GM21423 (cell line): Measurements from ENCODE around the gene CCNQ.

ENCODE experiments used
- ATAC-seq: cut with Tn5 transposase; IDR thresholded peaks from one replicate; pipeline ENCODE4 v1.9.1; 2021; ENCODE audit warnings: mild to moderate bottlenecking, moderate library complexity; ENCODE audit not compliant: unreplicated experiment

The CCNQ gene

DNA sequence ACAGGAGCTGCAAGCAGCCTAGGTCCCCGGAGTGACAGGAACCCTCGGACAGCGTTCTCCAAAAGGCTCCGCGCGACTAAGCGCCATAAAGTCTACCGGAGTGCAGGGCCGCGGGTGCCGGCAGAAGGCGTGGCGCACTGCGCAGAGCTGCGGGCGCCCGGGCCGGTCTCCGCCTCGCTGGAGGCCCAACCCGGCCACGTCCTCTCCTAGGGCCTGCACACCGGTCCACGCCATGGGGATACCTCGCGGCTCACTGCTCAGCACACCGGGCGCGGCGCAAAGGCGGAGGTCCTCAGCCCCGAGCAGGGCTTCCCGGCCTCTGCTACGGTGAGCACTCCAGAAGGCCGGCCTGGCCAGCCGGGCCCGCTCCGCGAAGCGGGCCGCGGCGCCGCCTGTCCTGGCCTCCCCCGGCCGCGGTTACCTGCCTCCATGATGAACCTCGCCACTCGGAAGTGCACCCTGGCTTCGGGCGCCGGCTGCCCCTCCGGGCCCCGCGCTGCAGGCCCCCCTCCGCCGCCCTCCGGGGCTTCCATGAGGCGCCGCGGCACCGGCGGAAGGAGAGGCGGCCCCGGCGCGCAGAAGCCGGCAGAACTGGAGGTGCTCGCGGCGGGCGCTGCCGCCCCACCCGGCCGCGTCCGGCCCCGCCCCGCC is at the start of gene CCNQ:
CCNQ (minus strand) TSS at position 599 of the 651 bp plus-strand sequence; CDS start at position 533, 66 bp downstream.
- peak; percentile 48 for ATAC-seq

GRCh38 chrX:153647461-153648357 is 48.8 kb upstream of the CCNQ start:
- no peak for ATAC-seq

DNA sequence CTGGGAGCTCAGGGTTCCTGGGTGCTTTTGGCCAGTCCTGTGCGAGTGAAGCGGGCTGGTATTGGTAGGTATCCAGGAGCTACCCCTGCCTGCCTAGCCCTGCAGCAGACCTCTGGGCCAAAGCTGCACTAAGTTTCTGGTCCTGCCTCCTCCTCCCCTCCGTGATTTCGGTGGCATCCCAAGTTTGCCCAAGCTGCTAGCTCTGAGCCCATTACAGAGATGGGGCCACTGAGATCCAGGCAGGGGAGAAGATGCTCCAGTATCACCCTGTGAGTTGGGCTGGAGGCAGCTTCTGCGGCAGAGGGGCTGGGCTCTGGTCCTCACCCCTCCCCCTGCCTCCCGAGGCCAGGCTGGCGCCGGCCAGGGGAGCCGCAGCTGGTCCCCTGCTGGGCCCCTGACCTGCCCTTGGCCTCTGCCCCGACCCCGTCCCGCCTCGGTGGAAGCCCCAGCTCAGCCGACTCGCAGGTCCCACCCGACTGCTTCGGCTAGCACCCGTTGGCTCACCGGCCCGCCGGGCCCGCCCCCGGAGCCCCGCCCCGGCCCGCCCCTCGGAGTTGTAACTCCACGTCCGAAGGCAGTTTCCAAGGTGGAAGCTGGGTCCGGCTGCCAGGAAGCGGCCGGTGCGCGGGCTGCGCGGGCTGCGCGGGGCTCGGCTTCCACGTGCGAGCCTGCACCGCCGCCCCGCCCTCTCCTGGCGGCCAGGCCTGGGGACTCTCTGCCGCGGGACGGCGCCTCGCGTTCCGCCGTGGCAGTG is 47.9 kb upstream of the CCNQ start, which contains the start of gene DUSP9:
DUSP9 (plus strand) TSS at position 584 of the 754 bp plus-strand sequence. CDS start 751 bp downstream, outside the sequence.
- no peak for ATAC-seq

GRCh38 chrX:153645921-153646488 is 47.1 kb upstream of the CCNQ start:
- no peak for ATAC-seq

DNA sequence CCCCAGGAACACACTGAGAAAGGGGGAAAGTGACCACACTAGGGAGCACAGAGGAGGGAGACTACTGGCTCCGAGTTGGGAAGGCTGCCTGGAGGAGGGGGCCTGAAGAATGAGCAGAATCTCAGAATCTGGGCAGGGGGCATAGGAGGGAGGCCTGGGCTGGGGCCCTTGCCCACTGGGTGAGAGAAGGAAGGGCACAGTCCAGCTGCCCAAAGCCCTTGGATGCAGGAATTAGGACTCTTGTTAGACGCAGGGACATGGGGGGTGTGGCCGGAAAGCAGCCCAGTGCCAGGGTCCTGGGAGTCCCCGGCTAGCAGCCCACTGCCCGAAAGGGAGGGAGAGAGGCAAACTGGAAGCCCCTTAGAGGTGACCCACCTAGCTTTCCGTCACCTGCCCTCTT is 46.2 kb upstream of the CCNQ start:
- no peak for ATAC-seq

GRCh38 chrX:153644356-153645125 is 45.6 kb upstream of the CCNQ start:
- no peak for ATAC-seq

GRCh38 chrX:153643431-153644351 is 44.8 kb upstream of the CCNQ start:
- no peak for ATAC-seq

GRCh38 chrX:153642655-153643430 is 43.9 kb upstream of the CCNQ start:
- no peak for ATAC-seq

GRCh38 chrX:153642051-153642654 is 43.2 kb upstream of the CCNQ start:
- ATAC-seq: no peak

DNA sequence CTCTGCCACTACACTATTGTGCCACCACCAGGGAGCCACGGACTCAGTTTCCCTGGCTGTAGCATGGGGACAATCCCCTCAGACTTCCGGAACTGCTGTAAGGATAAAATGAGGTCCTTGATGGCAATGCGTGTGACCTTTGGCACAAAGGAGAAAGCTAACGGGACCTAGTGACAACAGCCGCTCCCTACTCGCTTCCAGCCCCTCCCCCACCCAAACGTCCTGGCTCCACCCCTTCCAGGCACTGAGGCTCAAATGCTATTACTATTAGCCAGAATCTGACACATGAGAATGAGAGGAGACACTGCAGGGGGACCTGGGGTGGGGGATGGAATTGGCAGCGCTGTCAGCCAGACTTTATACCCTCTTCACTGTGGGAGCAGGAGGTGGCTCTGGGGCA is 42.7 kb upstream of the CCNQ start:
- no peak for ATAC-seq

DNA sequence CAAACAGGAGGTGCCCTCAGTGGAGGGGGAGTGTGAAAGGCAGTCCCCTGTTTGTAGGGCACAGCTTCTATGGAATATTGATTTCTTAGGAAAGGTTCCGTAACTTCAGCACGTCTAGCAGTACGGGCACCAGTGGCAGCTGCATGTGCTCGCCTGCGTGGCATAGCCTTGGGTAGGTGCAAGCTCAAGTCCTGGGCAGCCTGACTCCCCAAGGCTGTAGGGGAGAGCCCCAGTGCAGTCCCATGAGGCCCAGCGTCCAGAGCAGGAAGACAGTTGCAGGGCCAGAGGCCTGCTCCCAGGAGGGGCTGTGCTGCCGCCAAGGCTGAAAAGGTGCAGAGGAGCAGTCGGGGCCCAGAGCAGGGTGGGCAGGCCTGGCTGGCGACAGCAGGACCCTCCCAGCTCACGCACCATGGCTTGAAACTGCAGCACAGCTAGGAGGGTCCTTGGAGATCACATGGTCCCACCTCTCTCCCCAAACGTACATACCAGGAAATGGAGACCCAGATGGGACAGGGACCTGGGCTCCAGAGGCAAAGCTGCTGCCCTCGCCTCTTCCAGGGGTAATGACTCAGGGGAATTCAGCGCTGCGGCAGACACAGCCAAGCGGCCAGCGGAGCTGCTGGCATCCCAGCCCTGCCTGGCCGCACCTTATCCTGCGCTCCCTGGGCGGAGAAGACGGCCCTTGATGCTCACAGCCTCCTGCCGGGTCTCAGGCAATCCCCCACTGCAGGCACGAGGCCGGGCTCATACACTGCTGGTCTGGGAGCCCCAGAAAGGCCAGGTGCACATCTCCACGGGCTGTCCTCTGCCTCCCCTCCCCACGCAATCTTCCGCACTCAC is 42.0 kb upstream of the CCNQ start:
- ATAC-seq: no peak

GRCh38 chrX:153640045-153640686 is 41.2 kb upstream of the CCNQ start:
- no peak for ATAC-seq

- no peak for ATAC-seq
Measured at GRCh38 chrX:153639177-153640044, 40.5 kb upstream of the CCNQ start.

- ATAC-seq: no peak
Measured at GRCh38 chrX:153638436-153639176, 39.7 kb upstream of the CCNQ start.

GRCh38 chrX:153638041-153638371 is 39.1 kb upstream of the CCNQ start:
- no peak for ATAC-seq
